Activated CD4-positive, CD25-positive, alpha-beta regulatory T cell treated with anti-CD3 and anti-CD28 coated beads, Interleukin-2, amount 50 U/mL, for 16 hours (primary cell): ENCODE results near the gene PRCC.
"Not testable (repeated sequence)": the region's sequence is repeated elsewhere in the genome, so short reads cannot be mapped to it uniquely, and the experiment has no call there.

Experiments
- DNase-seq: peaks from one replicate; pipeline ENCODE4 v3.0.0-alpha.2; 2020; ENCODE audit warnings: low read depth, low spot score

The PRCC gene

DNA sequence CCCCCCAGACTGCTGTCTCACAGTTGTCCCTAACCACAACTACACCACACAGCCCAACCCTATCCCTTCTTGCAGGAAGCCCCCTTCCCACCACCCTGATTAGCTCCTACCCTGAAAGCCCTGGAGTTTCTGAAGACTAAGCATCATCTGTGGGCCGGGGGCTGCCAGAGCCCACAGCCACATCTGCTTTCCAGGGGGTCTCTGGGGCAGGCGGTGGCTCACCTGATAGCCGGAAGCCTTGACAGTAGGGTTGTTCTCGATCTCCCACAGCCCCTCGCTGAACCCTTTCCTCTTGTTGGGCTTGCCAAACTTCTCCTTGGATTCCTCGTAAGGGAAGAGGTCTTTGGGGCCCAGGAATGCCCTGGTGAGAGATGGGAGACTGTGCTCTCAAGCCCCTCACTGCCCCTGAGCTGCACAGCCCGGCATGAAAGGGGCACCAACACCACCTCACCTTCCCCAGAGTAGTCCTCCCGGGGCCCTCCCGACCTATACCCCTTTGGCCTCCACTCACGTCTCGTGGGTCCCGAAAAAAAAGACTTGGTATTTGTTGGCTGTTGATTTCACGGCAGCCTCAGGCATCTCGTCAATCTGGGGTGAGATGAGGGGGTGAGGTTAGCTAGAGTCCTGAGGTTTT is 22.4 kb upstream of the PRCC start:
- DNase-seq = no peak

DNA sequence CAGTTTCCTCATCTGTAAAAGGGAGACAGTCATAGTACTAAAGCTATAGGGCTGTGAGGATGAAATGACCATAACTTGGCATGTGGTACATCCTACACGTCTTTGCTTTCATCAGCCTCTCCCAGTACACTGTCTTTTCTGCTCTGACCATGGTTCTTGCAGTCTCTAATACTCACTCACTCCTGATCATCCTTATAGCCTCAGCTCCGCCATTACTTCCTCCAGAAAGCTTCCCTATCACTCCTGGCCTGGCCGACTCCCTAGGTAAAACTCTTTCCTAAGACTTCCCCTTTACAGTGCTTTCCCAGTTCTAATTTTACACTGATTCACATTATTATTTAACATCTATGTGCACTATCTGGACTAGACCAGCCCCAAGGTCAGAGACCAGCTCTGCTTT is 21.5 kb upstream of the PRCC start:
- DNase-seq = no peak

DNA sequence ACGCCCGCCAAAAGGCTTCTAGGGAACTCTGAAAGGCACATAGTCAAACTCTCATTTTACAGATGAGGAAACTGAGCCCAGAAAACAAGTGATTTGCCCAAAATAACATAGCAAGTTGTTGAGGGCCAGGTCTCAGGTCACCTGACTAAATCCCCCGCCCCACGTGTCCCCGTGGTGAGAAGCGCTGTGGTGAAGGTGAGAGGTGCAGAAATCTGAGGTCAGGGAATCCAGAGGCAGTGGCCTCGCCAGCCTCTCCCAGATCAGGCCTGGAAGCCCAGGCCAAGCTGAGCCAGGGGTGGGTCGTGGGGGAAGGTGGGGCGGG is 21.0 kb upstream of the PRCC start:
- no peak for DNase-seq

DNA sequence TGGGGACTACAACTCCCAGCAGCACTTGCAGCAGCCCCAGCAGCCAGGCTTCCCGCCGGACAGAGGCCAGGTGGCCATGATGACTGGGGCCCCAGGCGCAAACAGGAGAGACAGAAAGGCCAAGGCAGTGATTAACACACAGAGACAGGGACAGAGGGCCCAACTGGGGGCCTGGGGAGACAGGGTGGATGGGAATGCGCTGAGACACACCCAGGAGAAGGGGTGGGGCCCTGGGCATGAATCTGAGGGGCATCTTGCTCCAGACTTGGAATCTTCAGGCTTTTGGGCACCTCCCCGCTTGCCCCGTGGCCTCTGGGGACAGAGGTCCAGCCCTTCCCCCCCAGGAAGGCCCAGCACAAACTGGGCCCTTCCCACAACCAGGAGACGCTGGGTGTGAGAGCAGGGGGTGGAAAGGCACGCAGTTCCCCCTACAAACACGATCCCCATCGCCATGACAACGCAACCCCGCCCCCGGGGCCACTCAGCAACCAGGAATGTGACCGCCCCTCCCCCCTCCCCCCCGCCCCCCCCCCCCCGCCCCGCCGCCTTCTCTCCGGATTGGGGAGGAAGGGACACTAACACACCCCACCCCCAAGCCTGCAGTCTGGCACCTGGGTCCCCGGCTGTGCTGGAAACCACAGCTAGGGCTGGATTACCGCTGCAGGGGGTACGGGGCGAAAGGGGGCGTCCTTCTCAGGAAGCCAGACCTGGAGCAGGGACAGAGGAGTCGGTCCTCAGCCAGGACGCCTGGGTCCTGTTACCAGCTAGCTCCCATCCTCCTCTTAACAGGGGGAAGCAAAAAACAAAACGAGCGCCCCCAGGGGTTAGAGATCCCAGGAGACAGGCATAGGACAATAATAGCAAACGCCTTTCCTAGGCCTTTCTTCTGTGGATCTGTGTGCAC is 20.4 kb upstream of the PRCC start:
- no peak for DNase-seq

DNA sequence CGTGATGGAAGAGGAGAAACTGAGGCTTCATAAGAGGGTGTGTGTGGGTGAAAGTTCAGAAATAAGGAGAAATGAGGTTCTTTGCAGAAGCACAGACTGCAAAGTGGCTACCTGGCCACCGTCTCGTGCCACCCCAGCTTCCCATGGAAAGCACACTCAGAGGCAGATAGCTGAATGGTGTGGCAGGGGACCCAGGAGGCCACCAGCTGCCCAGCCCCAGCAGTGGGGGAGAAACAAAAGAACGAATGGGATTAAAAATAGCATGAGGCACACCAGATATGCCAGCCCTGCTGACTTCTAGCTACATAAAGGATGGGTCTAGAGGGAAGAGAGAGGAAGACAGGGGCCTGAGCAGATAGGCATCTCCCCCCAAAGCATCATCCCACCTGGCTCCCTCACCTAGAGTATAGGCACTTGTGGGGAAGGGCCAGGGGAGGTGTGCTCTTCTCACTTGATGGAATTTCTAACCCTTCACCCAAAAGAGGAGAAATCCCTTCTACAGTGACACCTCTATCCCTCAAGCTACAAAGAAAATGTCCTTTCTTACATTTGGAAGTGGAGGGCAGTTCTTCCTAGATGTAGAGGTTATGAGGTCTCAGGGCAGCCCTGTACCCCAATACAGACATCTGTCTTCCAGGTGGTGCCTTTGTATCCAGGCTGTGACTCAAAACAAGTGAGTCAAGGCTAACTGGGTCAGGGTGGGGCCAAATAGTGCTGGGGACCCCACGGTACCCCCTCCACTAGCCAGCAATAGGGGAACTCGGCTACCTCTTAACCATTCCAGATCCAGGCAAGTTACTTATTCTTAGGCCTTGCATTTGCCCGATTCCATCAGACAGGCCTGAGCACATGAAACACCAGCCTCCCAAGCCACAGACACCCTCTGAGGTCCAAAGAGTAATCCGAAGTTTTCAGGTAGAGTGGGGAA is 19.3 kb upstream of the PRCC start:
- no peak for DNase-seq

DNA sequence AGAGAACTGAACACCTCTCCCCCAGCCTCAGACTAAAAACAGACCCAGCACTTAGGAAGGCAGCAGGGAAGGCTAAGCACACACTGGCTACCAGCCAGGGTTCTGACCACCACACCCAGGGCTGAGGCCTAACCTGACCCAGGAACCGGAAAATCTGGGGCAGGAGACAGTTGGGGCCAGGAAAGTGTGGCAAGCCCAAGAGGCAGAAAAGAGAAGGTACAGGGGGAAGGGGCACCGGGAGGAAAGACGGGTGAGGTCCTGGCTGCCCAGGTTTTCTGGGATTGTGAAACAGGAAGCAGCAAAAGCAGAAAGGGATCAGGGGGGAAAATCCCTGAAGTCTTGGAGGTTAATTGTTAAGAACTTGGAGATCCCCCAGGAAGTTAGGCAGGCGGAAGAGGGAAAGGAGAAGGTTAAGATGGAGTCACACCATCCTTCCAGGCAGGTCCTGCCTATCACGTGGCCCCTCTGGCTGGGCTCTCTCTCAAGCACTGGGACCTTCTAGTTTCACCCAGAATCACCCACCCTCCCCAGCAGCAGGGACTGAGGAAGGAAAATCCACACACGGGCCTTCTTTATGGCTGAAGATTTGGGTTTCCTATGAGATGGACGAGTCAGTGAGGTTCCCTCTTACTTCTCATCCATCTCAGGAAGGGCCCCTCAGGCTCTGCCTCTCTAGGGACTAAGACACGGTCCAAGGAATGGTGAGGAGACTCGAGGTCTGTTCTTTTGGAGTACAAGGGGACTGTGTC is 18.5 kb upstream of the PRCC start:
- DNase-seq = no peak

DNA sequence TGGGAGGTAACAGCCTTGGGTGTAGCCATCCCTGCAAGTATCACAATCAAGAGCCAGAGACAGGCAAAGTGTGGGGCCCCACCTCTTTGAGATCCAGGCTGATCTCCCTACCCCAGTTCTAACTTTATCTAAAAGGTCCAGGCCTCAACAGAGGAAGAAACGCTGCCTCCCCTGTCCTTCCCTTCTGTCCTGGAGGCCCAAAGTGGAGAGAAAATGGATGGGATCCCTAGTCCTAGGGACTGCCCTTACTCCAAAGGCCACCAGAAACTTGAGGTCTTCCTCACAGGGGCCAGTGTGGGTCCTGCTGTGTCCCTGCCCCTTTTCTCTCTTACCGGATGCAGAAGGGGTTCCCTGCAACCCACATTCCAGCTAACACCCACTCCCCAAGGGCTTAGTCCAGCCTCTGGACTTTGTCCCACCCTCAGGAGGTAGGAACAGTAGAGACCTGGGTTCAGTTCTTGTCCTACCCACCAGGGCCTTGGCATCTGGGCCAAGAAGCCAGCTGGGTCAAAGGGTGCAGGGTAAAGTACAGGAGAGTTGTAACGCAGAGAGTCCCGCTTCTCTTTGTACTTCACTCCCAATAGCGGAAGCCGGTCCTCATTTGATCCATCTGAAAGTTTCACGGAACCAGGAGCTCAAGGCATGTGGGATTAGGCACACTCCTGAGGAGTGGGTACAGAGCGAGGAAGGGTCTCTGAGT is 17.8 kb upstream of the PRCC start:
- no peak for DNase-seq

DNA sequence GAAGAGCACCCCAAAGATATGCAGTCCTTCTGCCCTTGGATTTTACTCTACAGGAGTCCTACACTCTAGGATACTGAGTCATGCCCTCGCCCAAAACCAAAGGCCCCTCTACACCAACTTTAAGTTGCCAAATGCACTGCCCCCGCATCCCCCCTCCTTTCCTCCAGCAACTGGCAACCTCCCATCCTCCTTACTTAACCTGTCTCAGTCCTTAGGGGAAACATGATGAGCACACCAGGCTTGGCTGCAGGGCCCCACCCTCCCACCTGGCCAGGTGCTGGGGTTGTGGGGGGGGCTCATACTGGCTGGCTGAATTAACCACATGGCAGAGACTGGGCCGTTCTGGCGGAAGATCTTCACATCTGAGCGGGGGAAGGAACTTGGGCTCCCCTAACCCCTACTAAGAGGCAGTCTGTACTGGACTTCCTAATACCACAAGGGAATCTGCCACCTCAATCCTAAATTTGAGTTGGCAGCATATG is 17.1 kb upstream of the PRCC start:
- no peak for DNase-seq

DNA sequence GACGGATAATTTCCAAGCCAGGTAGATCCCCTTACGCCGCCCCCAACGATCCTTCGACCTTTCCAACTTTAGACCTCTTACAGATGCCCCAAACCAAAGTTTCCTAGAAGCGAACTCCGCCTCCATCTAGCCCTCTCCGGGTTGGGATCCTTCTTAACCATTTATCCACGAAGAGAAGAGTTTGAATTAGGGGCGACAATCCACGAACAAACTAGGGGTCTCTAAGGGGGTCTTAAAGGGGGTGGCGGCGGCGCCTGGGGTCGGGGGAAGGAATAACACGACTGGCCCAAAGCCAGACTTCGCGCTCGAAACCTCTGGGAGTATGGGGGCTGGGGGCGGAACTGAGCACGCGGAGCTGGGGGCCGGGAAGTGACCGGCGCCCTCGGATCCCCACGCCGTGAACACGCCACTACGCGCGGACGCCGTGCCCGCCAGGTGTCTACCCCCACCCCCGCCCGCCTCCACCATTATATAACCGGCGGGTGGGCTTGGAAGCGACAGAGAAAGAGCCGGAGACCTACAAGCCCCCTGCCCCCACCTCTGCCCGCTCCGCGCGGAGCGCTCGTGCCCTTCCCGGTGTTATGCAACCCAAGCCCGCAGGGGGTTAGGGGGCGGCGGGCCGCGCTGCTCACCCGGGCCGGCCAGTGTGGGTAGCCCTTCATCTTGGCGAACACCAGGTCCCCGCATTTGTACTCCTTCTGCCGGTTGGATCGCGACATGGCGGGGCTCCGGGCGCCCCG is 16.5 kb upstream of the PRCC start:
- no peak for DNase-seq

DNA sequence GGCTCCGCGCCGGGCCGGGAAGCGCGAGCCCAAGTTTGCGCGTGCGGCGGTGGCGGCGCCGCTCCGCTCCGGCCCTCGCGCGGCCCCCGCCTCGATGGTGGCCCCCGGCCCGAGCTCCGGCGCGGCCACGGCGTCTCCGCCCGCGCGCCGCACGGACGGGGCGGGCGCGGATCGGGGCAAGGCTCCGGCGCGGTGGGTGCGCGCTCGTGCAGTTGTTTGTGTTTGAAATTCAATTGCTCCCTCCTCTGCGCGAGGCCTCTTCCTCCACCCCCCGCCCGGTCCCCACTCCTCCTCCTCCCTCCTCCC is 15.9 kb upstream of the PRCC start, which contains the start of gene HDGF:
Gene HDGF, minus strand, starts transcription at position 225 of the 306 bp plus-strand sequence. CDS start 246 bp downstream, outside the sequence.
- DNase-seq = no peak

DNA sequence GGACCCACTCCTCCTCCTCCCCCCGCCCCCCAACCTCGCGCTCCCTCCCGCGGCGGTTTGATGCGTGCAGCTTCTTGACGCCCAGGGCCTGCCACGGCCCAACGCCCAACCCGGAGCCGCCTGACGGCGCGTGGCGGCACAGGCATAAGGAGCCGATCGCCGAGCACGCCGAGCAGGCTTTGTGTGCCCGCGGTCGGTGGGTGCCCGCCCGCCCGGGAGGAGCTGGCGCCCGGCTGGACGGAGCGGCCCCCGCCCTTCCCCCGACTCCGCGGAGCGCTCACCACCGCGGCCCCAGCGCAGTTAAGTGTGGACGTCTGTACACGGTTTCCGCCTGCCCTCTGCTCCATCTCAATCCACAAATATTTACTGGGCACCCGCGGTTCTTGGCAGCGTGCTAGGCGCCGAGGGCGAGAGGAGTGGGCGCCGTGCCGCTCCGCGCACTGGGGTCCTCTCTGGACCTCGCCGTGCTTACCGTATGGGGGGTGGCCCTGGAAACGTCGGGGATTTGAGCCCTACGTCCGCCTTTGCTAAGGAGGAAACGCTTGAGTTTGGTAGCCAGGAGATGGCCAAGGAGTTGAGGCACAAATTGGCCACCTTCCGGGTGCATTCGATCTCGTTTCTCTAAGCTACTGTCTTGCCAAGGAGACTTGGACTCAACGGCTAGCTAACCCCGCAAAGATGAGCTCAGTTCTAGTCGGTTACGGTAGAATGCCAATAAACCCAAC is 15.4 kb upstream of the PRCC start:
- peak; percentile 97 for DNase-seq

DNA sequence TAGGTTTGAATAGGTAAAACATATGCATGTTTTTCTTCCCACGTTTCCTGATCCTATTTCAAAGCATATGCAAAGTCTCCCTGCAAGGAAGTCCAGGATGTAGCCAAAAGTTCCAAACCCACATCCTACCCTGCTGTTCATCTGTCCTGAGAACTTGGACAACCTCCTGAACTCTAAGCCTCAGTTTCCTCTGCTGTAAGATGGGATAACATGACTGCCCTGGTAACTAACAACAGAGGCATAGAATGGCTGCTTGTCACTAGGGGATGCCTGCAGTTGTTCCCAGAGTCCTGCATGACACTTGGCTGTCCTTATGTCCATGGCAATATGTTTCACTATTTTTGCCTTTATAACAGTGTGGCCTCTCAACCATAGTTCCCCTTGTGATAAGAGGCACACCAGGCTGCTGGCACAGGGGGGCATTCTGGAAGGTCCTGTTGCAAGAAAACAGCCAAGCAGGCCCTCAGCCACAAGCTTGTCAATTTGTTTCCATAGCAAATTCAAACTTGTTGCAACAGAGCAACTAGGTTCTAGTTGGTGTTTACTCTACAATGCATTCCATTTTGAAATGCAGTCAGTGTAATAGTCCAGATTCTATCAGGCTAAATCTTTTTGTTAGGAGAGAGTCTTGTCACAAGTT is 14.4 kb upstream of the PRCC start:
- DNase-seq = no peak

DNA sequence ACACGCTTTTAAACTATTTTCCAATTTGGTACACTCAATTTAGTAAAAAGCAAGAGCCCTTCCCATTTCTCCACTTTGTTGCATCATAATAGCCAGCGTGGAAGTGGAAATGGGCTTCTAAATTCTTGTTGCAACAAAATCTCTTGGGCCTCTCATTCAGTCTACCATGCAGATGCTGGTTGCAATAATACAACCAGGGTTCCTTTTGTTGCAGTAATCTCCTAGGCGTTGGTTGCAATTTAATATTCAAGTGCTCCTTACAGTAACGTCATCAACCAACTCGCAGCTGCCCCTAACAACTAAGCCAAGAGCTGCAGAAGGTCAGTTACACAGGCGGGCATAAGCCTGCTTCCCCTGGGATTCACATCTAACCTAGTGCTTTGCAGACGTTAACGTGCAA is 13.1 kb upstream of the PRCC start:
- DNase-seq = no peak

DNA sequence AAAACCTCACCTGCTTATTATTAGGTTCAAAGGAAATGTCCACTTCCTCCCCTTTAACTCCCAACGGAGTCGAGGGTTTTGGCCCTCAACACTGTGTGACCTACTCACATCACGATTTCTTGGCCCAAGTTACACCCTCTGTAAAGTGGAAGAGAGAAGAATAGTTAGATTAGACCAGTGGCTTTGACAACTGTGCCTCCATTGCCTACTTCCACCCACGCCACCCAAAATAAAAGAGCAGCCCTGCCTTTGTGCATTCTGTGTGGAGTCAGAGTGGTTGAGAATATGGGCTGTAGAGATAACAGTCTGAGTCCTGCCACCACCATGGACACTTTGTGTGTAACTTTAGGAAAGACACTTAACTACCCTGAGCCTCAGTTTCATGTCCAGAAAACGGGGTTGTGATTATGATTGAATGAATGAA is 11.8 kb upstream of the PRCC start:
- DNase-seq = no peak

DNA sequence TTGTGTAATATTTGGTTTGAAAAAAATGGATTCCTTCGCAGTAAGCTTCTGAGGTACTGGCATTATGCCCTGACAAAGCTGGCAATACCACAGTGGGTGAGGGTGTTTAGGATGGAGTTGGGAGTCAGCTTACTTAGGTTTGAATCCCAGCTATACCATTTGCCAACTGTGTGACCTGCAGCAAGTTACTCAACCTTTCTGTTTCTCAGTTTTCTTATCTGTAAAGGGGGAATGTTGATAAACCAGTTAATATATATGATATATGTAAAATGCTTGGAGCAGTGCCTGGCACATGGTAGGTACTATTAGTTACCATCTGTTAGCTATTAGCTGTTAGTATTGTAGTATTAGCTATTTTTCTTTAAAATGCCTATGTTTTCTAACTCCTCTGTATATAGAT is 11.0 kb upstream of the PRCC start:
- DNase-seq = no peak

DNA sequence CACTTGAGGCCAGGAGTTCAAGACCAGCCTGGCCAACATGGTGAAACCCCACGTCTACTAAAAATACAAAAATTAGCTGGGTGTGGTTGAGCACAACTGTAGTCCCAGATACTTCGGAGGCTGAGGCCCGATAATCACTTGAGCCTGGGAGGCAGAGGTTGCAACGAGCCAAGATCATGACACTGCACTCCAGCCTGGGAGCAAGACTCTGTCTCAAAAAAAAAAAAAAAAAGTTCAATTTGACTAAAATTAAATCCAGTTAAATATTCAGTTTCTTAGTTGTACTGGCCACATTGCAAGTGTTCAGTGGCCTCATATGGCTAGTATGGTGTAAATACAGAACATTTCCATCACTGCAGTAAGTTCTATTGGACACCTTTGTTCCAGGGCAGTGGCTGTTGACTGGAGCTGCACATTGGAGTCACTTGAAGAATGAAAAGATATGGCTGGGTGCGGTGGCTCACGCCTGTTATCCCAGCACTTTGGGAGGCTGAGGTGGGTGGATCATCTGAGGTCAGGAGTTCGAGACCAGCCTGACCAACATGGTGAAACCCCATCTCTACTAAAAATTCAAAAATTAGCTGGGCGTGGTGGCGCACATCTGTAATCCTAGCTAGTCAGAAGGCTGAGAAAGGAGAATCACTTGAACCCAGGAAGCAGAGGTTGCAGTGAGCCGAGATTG is 9.6 kb upstream of the PRCC start:
- not testable (repeated sequence) for DNase-seq

DNA sequence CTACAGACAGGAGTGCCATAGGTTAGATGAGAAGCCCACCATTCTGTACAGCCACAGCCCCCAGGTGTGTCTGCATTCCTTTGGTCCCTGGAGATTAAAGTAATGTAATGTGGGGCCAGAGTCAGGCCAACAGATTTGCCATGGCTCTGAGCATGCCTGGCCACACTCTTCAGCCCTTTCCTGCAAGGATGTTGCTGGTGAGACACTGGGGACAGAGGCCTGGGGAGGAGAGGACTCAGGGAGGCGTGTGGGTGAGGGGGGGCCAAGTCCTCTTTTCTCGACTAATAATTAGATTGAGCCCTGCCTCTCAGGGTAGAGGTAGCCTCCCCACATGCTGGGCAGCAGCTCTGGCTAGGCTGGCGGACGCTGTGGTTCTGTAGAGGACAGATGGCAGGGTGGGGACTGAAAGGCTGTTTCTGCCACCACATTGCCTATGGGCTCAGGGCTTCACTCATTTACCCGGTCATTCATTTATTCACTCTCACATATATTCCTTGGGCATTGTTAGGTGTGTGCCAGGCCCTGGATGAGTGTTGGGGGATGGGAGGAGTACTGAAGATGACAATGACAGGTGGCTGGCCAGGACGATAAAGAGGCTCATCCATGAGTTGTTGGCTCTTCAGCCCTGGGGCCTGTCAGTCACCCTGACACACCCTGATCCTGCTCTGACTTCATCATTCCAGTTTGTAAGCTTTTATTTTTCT is 7.1 kb upstream of the PRCC start:
- DNase-seq = no peak

DNA sequence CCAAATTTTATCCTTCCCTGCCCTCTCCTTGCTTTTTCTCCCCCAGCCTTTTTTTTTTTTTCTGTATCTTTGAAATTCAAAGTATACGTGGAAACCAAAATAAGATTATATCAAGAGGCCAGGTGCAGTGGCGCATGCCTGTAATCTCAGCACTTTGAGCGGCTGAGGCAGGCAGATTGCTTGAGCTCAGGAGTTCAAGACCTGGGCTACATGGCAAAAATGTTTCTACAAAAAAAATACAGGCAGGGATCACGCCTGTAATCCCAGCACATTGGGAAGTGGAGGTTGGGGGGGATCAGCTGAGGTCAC is 6.6 kb upstream of the PRCC start:
- no peak for DNase-seq
